Lung (tissue), 12 donors: ENCODE results near the gene TEX261. TPM values are rescaled to one million over a fixed set of nuclear protein-coding genes. Genes with fewer than 3 reads are reported as not detected.
"Not testable (repeated sequence)": the region's sequence is repeated elsewhere in the genome, so short reads cannot be mapped to it uniquely, and the experiment has no call there.

Experiments
- ATAC-seq: fragments of 200-7000 bp; cut with Tn5 transposase; one replicate; pipeline ENCODE4 v1.9.1; 2020; ENCODE audit warnings: moderate number of reproducible peaks; ENCODE audit not compliant: insufficient read depth, low FRiP score
- DNase-seq, 3 donors: peaks; one replicate each; pipeline ENCODE4 v3.0.0-alpha.2; 2013 to 2017
- H3K27ac ChIP-seq, 2 donors: one replicate each; pipeline ENCODE4 v1.5.1; 2013; ENCODE audit warnings: mild to moderate bottlenecking in 2 of 2, moderate library complexity in 2 of 2, control low read depth in 1 of 2, inconsistent platforms in 1 of 2, low read depth in 1 of 2, low read length in 1 of 2
- H3K27me3 ChIP-seq, 3 donors: one replicate each; pipeline ENCODE4 v1.5.1; 2013; ENCODE audit warnings: low read length in 2 of 3; ENCODE audit not compliant: control insufficient read depth in 3 of 3, insufficient read depth in 3 of 3
- H3K36me3 ChIP-seq, 4 donors: one replicate each; pipeline ENCODE4 v1.5.1; 2013; ENCODE audit warnings: low read length in 4 of 4, mild to moderate bottlenecking in 1 of 4, moderate library complexity in 1 of 4; ENCODE audit not compliant: control insufficient read depth in 4 of 4, insufficient read depth in 4 of 4
- H3K4me1 ChIP-seq, 5 donors: one replicate each; pipeline ENCODE4 v1.5.1; 2013; ENCODE audit warnings: low read length in 5 of 5, mild to moderate bottlenecking in 2 of 5, moderate library complexity in 1 of 5; ENCODE audit not compliant: control insufficient read depth in 5 of 5, insufficient read depth in 5 of 5
- H3K4me3 ChIP-seq: one replicate; pipeline ENCODE4 v1.5.1; 2013; ENCODE audit warnings: mild to moderate bottlenecking, control low read depth, moderate library complexity
- H3K9ac ChIP-seq, 2 donors: one replicate each; pipeline ENCODE4 v1.5.1; 2013; ENCODE audit warnings: low read length in 2 of 2, control low read depth in 1 of 2; ENCODE audit not compliant: insufficient read depth in 1 of 2
- H3K9me3 ChIP-seq, 4 donors: one replicate each; pipeline ENCODE4 v1.5.1; 2013; ENCODE audit warnings: low read length in 3 of 4, mild to moderate bottlenecking in 1 of 4, moderate library complexity in 1 of 4; ENCODE audit not compliant: control insufficient read depth in 4 of 4, insufficient read depth in 3 of 4
- CTCF ChIP-seq: IDR thresholded peaks from 2 replicates; pipeline ENCODE4 v1.5.1; 2012; ENCODE audit warnings: mild to moderate bottlenecking; ENCODE audit errors: control extremely low read depth, extremely low read depth
- WGBS, 2 donors: extraction: QIAGEN DNeasy Blood & Tissue Kit; methylation state at CpG; one replicate each; pipeline ENCODE4 v1.1.7; 2013; 5-methylcytosine and 5-hydroxymethylcytosine counted together
- polyA plus RNA-seq, 2 donors: library from polyadenylated mRNA; stranded (reverse); fragments of 200-250 nt; gene quantifications; one replicate each; pipeline ENCODE4 v1.2.1, GENCODE V29; 2013
- total RNA-seq, 2 donors: library from RNA; depleted of rRNA in 1 of 2; stranded (reverse); fragments of >200 nt in 1 of 2; gene quantifications; one replicate each; pipeline ENCODE4 v1.2.1, GENCODE V29; 2014 to 2021
- donor health status: control.
- donor health status: control.
- donor health status: Bipolar disorder and iron deficiency.
- donor health status: healthy.
- donor health status: DM: yes; HTN: yes; CAD: no.

Gene TEX261
- total and polyA plus RNA-seq, 4 donors = 23.0 to 55.8 (median 34.4) TPM

- not testable (repeated sequence) for H3K9ac ChIP-seq, H3K4me3 ChIP-seq, H3K4me1 ChIP-seq, H3K27ac ChIP-seq, H3K36me3 ChIP-seq, H3K9me3 ChIP-seq, ATAC-seq, H3K27me3 ChIP-seq
- peak; percentile 29 to 60 (median 34) for DNase-seq
- 54 to 62% methylated on average over 15 of the region's 15 CpGs for WGBS, 2 donors
These were observed 29.0 kb upstream of the TEX261 start for GRCh38 chr2:71023553-71024243.

GRCh38 chr2:71021394-71021793 lies 26.7 kb upstream of the TEX261 start:
- not testable (repeated sequence) for H3K27me3 ChIP-seq, DNase-seq, ATAC-seq, H3K36me3 ChIP-seq, H3K27ac ChIP-seq, H3K9me3 ChIP-seq, H3K4me3 ChIP-seq, H3K4me1 ChIP-seq, H3K9ac ChIP-seq
- WGBS, 2 donors = 85 to 88% methylated on average over 14 of the region's 14 CpGs

- not testable (repeated sequence) for H3K27ac ChIP-seq, H3K9ac ChIP-seq, H3K9me3 ChIP-seq, DNase-seq, H3K36me3 ChIP-seq, H3K4me3 ChIP-seq, H3K27me3 ChIP-seq, H3K4me1 ChIP-seq, ATAC-seq
- 87 to 93% methylated on average over 6 of the region's 6 CpGs for WGBS, 2 donors
These were observed 25.3 kb upstream of the TEX261 start for GRCh38 chr2:71019989-71020388.

- no peak overlapping the region for H3K9ac ChIP-seq
- DNase-seq (no peak), ATAC-seq (no peak)
- no peak for TF ChIP-seq CTCF
- H3K9me3 ChIP-seq = no peaks in the 10 kb centered on the region
- no peak overlapping the region for H3K27ac ChIP-seq
- no peaks in the 10 kb centered on the region for H3K4me1 ChIP-seq
- no peaks in the 10 kb centered on the region for H3K36me3 ChIP-seq
- H3K4me3 ChIP-seq = no peak overlapping the region
- H3K27me3 ChIP-seq = no peaks in the 10 kb centered on the region
- WGBS, 2 donors = 88 to 92% methylated on average over 8 of the region's 8 CpGs
These were observed 24.0 kb upstream of the TEX261 start for GRCh38 chr2:71018625-71019024.

- not testable (repeated sequence) for ATAC-seq
These were observed 17.1 kb upstream of the TEX261 start for GRCh38 chr2:71011786-71012185.

More at GRCh38 chr2:71011786-71012185, 17.1 kb upstream of the TEX261 start:
- H3K4me3 ChIP-seq, H3K9ac ChIP-seq, H3K4me1 ChIP-seq, H3K27ac ChIP-seq, DNase-seq, H3K9me3 ChIP-seq, H3K36me3 ChIP-seq, H3K27me3 ChIP-seq: not testable (repeated sequence)
- 23 to 24% methylated on average over 6 of the region's 6 CpGs for WGBS, 2 donors
